Spleen (tissue), 11 donors: ENCODE data around the gene CERCAM. TPM values are rescaled to one million over a fixed set of nuclear protein-coding genes. Genes with fewer than 3 reads are reported as not detected.

Experiments
- DNase-seq: peaks from one replicate; pipeline ENCODE4 v3.0.0-alpha.2; 2020
- H3K27ac ChIP-seq, 8 donors: fragments of 200-600 bp; sonication (generic) in 7 of 8; 1 replicate in 4 of 8; 2 replicates in 4 of 8; pipeline versions ENCODE4 v1.5.0 to v1.8.0; 2016 to 2021; ENCODE audit warnings: inconsistent platforms in 4 of 8, mild to moderate bottlenecking in 4 of 8, moderate library complexity in 1 of 8
- H3K27me3 ChIP-seq, 7 donors: fragments of 200-600 bp; sonication (generic) in 6 of 7; replicated peaks in 1 of 7; 1 replicate in 4 of 7; 2 replicates in 3 of 7; pipeline versions ENCODE4 v1.5.0 to v1.8.0; 2016 to 2021; ENCODE audit warnings: inconsistent platforms in 3 of 7, mild to moderate bottlenecking in 1 of 7
- H3K36me3 ChIP-seq, 6 donors: fragments of 200-600 bp; sonication (generic) in 5 of 6; 1 replicate in 4 of 6; 2 replicates in 2 of 6; pipeline versions ENCODE4 v1.5.0 to v1.8.0; 2016 to 2021; ENCODE audit warnings: inconsistent platforms in 2 of 6
- H3K4me1 ChIP-seq, 6 donors: fragments of 200-600 bp; sonication (generic) in 5 of 6; 1 replicate in 3 of 6; 2 replicates in 3 of 6; pipeline versions ENCODE4 v1.5.0 to v1.8.0; 2016 to 2021; ENCODE audit warnings: inconsistent platforms in 3 of 6
- H3K4me3 ChIP-seq, 8 donors: fragments of 200-600 bp; sonication (generic) in 7 of 8; 1 replicate in 4 of 8; 2 replicates in 4 of 8; pipeline versions ENCODE4 v1.5.0 to v1.8.0; 2016 to 2021; ENCODE audit warnings: inconsistent platforms in 4 of 8, mild to moderate bottlenecking in 4 of 8, moderate library complexity in 2 of 8
- H3K9me3 ChIP-seq, 8 donors: fragments of 200-600 bp; sonication (generic) in 7 of 8; 1 replicate in 4 of 8; 2 replicates in 4 of 8; pipeline versions ENCODE4 v1.5.0 to v1.8.0; 2016 to 2021; ENCODE audit warnings: inconsistent platforms in 4 of 8
- CTCF ChIP-seq, 11 experiments: fragments of 200-600 bp in 7 of 11; fragments of 450-650 bp in 4 of 11; sonication (generic) in 4 of 11; IDR thresholded peaks in 8 of 11; conservative IDR thresholded peaks in 3 of 11; 1 replicate in 7 of 11; 2 replicates in 4 of 11; pipeline versions ENCODE4 v1.4.0 to v1.8.0; 2016 to 2021; ENCODE audit warnings: antibody characterized with exemption in 11 of 11, inconsistent platforms in 4 of 11, mild to moderate bottlenecking in 1 of 11
- POLR2A ChIP-seq, 3 donors: fragments of 450-650 bp; IDR thresholded peaks; one replicate each; pipeline ENCODE4 v1.5.1; 2017; ENCODE audit warnings: antibody characterized with exemption in 3 of 3, mild to moderate bottlenecking in 1 of 3
- POLR2AphosphoS5 ChIP-seq, 3 donors: sonication (generic); formaldehyde crosslinking; IDR thresholded peaks; one replicate each; pipeline ENCODE4 v1.5.1; 2017; ENCODE audit warnings: antibody characterized with exemption in 3 of 3
- WGBS, 5 donors: extraction: QIAGEN DNeasy Blood & Tissue Kit in 3 of 5; methylation state at CpG; one replicate each; pipeline versions ENCODE4 v1.1.5 to v1.1.7; 2013 to 2018; 5-methylcytosine and 5-hydroxymethylcytosine counted together
- intact Hi-C: fragments of 100-400 bp; cut with DNase I; formaldehyde crosslinking; loops from one replicate; pipeline ENCODE4 v1.15.0; 2023; ENCODE audit warnings: low total_unique reads
- polyA plus RNA-seq, 3 donors: library from polyadenylated mRNA; stranded (reverse); fragments of 200-250 nt; gene quantifications; one replicate each; pipeline ENCODE4 v1.2.1, GENCODE V29; 2013
- total RNA-seq, 7 donors: library from RNA; depleted of rRNA in 3 of 7; stranded (reverse); fragments of >200 nt in 3 of 7; fragmentation: NEBNext Ultra II Directional in 4 of 7; extraction: Animal tissue kit (Norgen Biotek cat#: 25700) in 4 of 7; gene quantifications; one replicate each; pipeline versions ENCODE4 v1.1.0 to v1.2.1, GENCODE V29; 2016 to 2021
- donor health status: healthy with polysubstance abuse.
- donor health status: DM: no; HTN: no; CAD: no; lungs with moderate emphysema.
- donor health status: DM: no; HTN: no; CAD: no.
- donor health status: Bipolar disorder and iron deficiency.
- donor health status: healthy.
- donor health status: DM: no; HTN: no; CAD: no.
- donor health status: DM: yes; HTN: yes; CAD: no.

Gene CERCAM
- total and polyA plus RNA-seq, 10 donors = 3.8 to 22.7 (median 8.8) TPM

- H3K9me3 ChIP-seq = no peaks in the 10 kb centered on the region
- H3K27me3 ChIP-seq = peaks cover 0 to 100% (median 29%) of the 10 kb centered on the region in 7 donors
- H3K4me1 ChIP-seq = peaks cover 8 to 25% (median 19%) of the 10 kb centered on the region in 6 donors
- intact Hi-C loops = no loop called here
- DNase-seq = no peak
- H3K27ac ChIP-seq = no peak overlapping the region
- H3K4me3 ChIP-seq = no peak overlapping the region
- 66 to 74% (median 68%) methylated on average over 6 of the region's 6 CpGs for WGBS, 5 donors
- TF ChIP-seq POLR2AphosphoS5 (IDR thresholded peaks at IDR 0.05) (no peak), CTCF (IDR thresholded peaks at IDR 0.05 in 8 of 11, conservative IDR thresholded peaks at IDR 0.05 in 3 of 11) (no peak), POLR2A (IDR thresholded peaks at IDR 0.05) (no peak)
- H3K36me3 ChIP-seq = no peaks in the 10 kb centered on the region
Observed at GRCh38 chr9:128416014-128416413, 4.6 kb upstream of the CERCAM start.

- TF ChIP-seq CTCF (IDR thresholded peaks at IDR 0.05 in 8 of 11, conservative IDR thresholded peaks at IDR 0.05 in 3 of 11) = no peak
- TF ChIP-seq POLR2AphosphoS5 (IDR thresholded peaks at IDR 0.05) = no peak
- no peak for TF ChIP-seq POLR2A (IDR thresholded peaks at IDR 0.05)
- WGBS, 5 donors = 37 to 48% (median 40%) methylated on average over 6 of the region's 6 CpGs
- intact Hi-C loops = no loop called here
- Histone ChIP-seq H3K27me3 (peaks cover 0 to 100% (median 29%) of the 10 kb centered on the region in 7 donors), H3K27ac (no peak overlapping the region), H3K4me1 (peaks cover 12 to 30% (median 24%) of the 10 kb centered on the region in 6 donors), H3K4me3 (no peak overlapping the region), H3K36me3 (no peaks in the 10 kb centered on the region), H3K9me3 (no peaks in the 10 kb centered on the region)
- DNase-seq = no peak
Observed at GRCh38 chr9:128416432-128417019, 4.1 kb upstream of the CERCAM start.

- no peaks in the 10 kb centered on the region for H3K9me3 ChIP-seq
- H3K4me3 ChIP-seq = peak overlapping the region in 6 of 8 donors; percentile 87 to 99 (median 96)
- intact Hi-C loops = no loop called here
- peaks cover 0 to 78% (median 29%) of the 10 kb centered on the region in 7 donors for H3K27me3 ChIP-seq
- H3K36me3 ChIP-seq = no peaks in the 10 kb centered on the region
- WGBS, 5 donors = 11 to 18% (median 13%) methylated on average over 19 to 28 of the region's 28 CpGs
- DNase-seq = no peak
- TF ChIP-seq CTCF (IDR thresholded peaks at IDR 0.05 in 8 of 11, conservative IDR thresholded peaks at IDR 0.05 in 3 of 11) (no peak), POLR2AphosphoS5 (IDR thresholded peaks at IDR 0.05) (no peak), POLR2A (IDR thresholded peaks at IDR 0.05) (no peak)
- H3K4me1 ChIP-seq = peaks cover 14 to 30% (median 24%) of the 10 kb centered on the region in 6 donors
- no peak overlapping the region for H3K27ac ChIP-seq
Observed at GRCh38 chr9:128419061-128419925, 1.4 kb upstream of the CERCAM start.
